HepG2 (cell line): ENCODE data around the gene CLDN11. TPM values are rescaled to one million over a fixed set of nuclear protein-coding genes. Genes with fewer than 3 reads are reported as not detected.

Source experiments
- FOXK2 ChIP-seq: fragments of 450-650 bp; IDR thresholded peaks from 2 replicates; pipeline ENCODE4 v1.6.1; 2016
- FOXO1 ChIP-seq: sonication (generic); formaldehyde crosslinking; IDR thresholded peaks from 2 replicates; pipeline ENCODE4 v1.4.0; 2020; ENCODE audit warnings: missing genetic modification reagents
- GATAD1 ChIP-seq: IDR thresholded peaks from 2 replicates; pipeline ENCODE4 v1.6.1; 2016; ENCODE audit warnings: missing genetic modification reagents, missing compliant biosample characterization
- MTA1 ChIP-seq: sonication (generic); formaldehyde crosslinking; IDR thresholded peaks from 2 replicates; pipeline ENCODE4 v1.4.0; 2020; ENCODE audit warnings: missing genetic modification reagents, mild to moderate bottlenecking, borderline replicate concordance
- PAX8 ChIP-seq: sonication (generic); formaldehyde crosslinking; IDR thresholded peaks from 2 replicates; pipeline ENCODE4 v1.8.0; 2022; ENCODE audit warnings: mild to moderate bottlenecking, missing genetic modification reagents, borderline replicate concordance
- RFX3 ChIP-seq: IDR thresholded peaks from 2 replicates; pipeline ENCODE4 v1.6.1; 2016; ENCODE audit warnings: missing biosample characterization, missing genetic modification reagents
- SRSF4 ChIP-seq: fragments of 200-400 bp; formaldehyde crosslinking; IDR thresholded peaks from one replicate; pipeline ENCODE4 v1.6.1; 2018; ENCODE audit warnings: mild to moderate bottlenecking, low read depth, low read length, moderate library complexity; ENCODE audit not compliant: poor library complexity, severe bottlenecking
- SSRP1 ChIP-seq: IDR thresholded peaks from 2 replicates; pipeline ENCODE4 v1.6.1; 2016; ENCODE audit warnings: control low read depth
- ZNF136 ChIP-seq: sonication (generic); formaldehyde crosslinking; IDR thresholded peaks from 2 replicates; pipeline ENCODE4 v1.8.1; 2022; ENCODE audit warnings: low read depth, mild to moderate bottlenecking, moderate library complexity, missing genetic modification reagents
- ZNF232 ChIP-seq: sonication (generic); formaldehyde crosslinking; IDR thresholded peaks from 2 replicates; pipeline ENCODE4 v1.4.0; 2020; ENCODE audit warnings: missing genetic modification reagents, borderline replicate concordance
- ZNF33A ChIP-seq: sonication (generic); formaldehyde crosslinking; IDR thresholded peaks from 2 replicates; pipeline ENCODE4 v1.5.1; 2020; ENCODE audit warnings: missing genetic modification reagents, mild to moderate bottlenecking, moderate library complexity, borderline replicate concordance
- ZNF543 ChIP-seq: sonication (generic); formaldehyde crosslinking; IDR thresholded peaks from 2 replicates; pipeline ENCODE4 v1.4.0; 2020; ENCODE audit warnings: mild to moderate bottlenecking, missing genetic modification reagents
- ZNF549 ChIP-seq: sonication (generic); formaldehyde crosslinking; IDR thresholded peaks from 2 replicates; pipeline ENCODE4 v1.5.0; 2020; ENCODE audit warnings: missing genetic modification reagents
- ZNF616 ChIP-seq: sonication (generic); formaldehyde crosslinking; IDR thresholded peaks from 2 replicates; pipeline ENCODE4 v1.5.0; 2020; ENCODE audit warnings: low read depth, mild to moderate bottlenecking, missing genetic modification reagents
- polyA plus RNA-seq, 8 experiments: library from polyadenylated mRNA; depleted of rRNA in 3 of 8; stranded (reverse) in 7 of 8; unstranded in 1 of 8; fragments of >200 nt; fragmentation: Illumina TruSeq in 4 of 8; extraction: Trizol in 4 of 8; gene quantifications; 2 replicates each; pipeline versions ENCODE4 v1.2.1 to v1.2.3, GENCODE V29; 2011 to 2016; ENCODE audit warnings: low read depth in 4 of 8, missing spikeins in 1 of 8, mixed read lengths in 1 of 8; ENCODE audit not compliant: insufficient read depth in 1 of 8
- total RNA-seq, 5 experiments: library from RNA; depleted of rRNA; stranded (reverse); fragments of >200 nt; fragmentation: Illumina TruSeq; extraction: Trizol; gene quantifications; 2 replicates each; pipeline ENCODE4 v1.2.3, GENCODE V29; 2016; ENCODE audit warnings: low read depth in 1 of 5
- TF ChIP-seq, protein P1 (sequence below): sonication (generic); formaldehyde crosslinking; IDR thresholded peaks from 2 replicates; pipeline ENCODE4 v1.4.0; 2020; ENCODE audit warnings: missing genetic modification reagents
- TF ChIP-seq, protein P2 (sequence below): sonication (generic); formaldehyde crosslinking; IDR thresholded peaks from 2 replicates; pipeline ENCODE4 v1.8.0; 2022; ENCODE audit warnings: mild to moderate bottlenecking, missing genetic modification reagents, moderate library complexity
- TF ChIP-seq, protein P3 (sequence below): sonication (generic); formaldehyde crosslinking; conservative IDR thresholded peaks from 2 replicates; pipeline ENCODE4 v1.4.0; 2020; ENCODE audit warnings: missing genetic modification reagents
- TF ChIP-seq, protein P4 (sequence below): IDR thresholded peaks from 2 replicates; pipeline ENCODE4 v1.6.1; 2016; ENCODE audit warnings: low read depth, missing genetic modification reagents, missing compliant biosample characterization
- TF ChIP-seq, protein P5 (sequence below): sonication (generic); formaldehyde crosslinking; IDR thresholded peaks from 2 replicates; pipeline ENCODE4 v1.5.0; 2020; ENCODE audit warnings: missing genetic modification reagents

CLDN11 gene
- total and polyA plus RNA-seq, 2 of the 13 experiments (the other 11 are each of a cell fraction or from before 2014, with no cell fraction given), result 4.2 to 4.9 TPM

DNA sequence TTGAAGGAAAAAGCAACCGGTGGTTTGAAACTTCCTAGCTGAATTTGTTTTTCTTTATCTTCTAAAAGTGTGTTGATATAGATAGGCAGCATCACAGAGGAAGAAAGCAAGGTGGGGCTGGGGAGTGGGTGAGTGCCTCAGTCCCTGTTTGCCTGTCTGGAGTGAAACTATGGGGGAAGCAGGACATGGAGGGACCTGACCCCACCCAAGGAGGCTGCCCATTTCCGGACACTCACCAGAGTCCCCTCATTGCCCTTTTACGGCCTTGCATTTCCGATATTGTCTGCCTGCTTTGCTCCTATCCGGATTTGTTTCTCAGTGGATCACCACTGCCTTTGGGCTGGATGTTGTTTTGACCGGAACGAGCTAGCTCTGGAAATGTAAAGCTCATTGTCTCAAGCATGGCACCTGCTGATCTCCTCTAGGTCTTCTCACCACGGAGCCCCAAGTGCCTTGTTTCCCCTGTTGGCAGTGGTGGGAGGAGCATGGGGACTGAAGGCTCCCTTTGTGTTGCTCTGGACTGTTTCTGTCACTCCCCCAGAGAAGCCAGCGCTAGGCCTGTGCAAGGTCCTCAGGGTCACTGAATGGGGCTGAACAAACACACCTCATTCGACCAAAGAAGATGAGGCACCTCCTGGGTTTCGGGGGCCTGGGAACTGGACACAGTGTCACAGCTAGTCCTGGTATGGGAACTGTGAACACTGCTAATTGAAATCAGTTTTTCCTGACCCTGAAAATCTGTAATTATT lies 7.0 kb downstream of the CLDN11 start (continued):
- TF ChIP-seq ZNF549 (no peak), ZNF543 (CRISPR knock-in tag) (no peak), SRSF4 (no peak), GATAD1 (CRISPR knock-in tag) (peak; percentile 37; the same call in 1 of the 2 replicates), ZNF33A (CRISPR knock-in tag) (0 out of 2 replicates have a peak, but pooled peaks have one; percentile 36), FOXK2 (peak; percentile 60; the same call in 1 of the 2 replicates), MTA1 (peak; percentile 78; the same call in 1 of the 2 replicates), ZNF616 (0 out of 2 replicates have a peak, but pooled peaks have one; percentile 40), RFX3 (CRISPR knock-in tag) (no peak), PAX8 (CRISPR knock-in tag) (no peak), FOXO1 (CRISPR knock-in tag) (peak; percentile 77), SSRP1 (CRISPR knock-in tag) (peak; percentile 63; the same call in 1 of the 2 replicates), ZNF136 (CRISPR knock-in tag) (no peak), ZNF232 (0 out of 2 replicates have a peak, but pooled peaks have one; percentile 16)
- TF ChIP-seq, protein P1, sequence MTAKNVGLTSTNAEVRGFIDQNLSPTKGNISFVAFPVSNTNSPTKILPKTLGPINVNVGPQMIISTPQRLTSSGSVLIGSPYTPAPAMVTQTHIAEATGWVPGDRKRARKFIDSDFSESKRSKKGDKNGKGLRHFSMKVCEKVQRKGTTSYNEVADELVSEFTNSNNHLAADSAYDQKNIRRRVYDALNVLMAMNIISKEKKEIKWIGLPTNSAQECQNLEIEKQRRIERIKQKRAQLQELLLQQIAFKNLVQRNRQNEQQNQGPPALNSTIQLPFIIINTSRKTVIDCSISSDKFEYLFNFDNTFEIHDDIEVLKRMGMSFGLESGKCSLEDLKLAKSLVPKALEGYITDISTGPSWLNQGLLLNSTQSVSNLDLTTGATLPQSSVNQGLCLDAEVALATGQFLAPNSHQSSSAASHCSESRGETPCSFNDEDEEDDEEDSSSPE, result no peak
- TF ChIP-seq, protein P2, sequence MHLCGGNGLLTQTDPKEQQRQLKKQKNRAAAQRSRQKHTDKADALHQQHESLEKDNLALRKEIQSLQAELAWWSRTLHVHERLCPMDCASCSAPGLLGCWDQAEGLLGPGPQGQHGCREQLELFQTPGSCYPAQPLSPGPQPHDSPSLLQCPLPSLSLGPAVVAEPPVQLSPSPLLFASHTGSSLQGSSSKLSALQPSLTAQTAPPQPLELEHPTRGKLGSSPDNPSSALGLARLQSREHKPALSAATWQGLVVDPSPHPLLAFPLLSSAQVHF, result no peak
- TF ChIP-seq, protein P3, sequence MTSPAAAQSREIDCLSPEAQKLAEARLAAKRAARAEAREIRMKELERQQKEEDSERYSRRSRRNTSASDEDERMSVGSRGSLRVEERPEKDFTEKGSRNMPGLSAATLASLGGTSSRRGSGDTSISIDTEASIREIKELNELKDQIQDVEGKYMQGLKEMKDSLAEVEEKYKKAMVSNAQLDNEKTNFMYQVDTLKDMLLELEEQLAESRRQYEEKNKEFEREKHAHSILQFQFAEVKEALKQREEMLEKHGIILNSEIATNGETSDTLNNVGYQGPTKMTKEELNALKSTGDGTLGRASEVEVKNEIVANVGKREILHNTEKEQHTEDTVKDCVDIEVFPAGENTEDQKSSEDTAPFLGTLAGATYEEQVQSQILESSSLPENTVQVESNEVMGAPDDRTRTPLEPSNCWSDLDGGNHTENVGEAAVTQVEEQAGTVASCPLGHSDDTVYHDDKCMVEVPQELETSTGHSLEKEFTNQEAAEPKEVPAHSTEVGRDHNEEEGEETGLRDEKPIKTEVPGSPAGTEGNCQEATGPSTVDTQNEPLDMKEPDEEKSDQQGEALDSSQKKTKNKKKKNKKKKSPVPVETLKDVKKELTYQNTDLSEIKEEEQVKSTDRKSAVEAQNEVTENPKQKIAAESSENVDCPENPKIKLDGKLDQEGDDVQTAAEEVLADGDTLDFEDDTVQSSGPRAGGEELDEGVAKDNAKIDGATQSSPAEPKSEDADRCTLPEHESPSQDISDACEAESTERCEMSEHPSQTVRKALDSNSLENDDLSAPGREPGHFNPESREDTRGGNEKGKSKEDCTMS (CRISPR knock-in tag), result no peak
- TF ChIP-seq, protein P4, sequence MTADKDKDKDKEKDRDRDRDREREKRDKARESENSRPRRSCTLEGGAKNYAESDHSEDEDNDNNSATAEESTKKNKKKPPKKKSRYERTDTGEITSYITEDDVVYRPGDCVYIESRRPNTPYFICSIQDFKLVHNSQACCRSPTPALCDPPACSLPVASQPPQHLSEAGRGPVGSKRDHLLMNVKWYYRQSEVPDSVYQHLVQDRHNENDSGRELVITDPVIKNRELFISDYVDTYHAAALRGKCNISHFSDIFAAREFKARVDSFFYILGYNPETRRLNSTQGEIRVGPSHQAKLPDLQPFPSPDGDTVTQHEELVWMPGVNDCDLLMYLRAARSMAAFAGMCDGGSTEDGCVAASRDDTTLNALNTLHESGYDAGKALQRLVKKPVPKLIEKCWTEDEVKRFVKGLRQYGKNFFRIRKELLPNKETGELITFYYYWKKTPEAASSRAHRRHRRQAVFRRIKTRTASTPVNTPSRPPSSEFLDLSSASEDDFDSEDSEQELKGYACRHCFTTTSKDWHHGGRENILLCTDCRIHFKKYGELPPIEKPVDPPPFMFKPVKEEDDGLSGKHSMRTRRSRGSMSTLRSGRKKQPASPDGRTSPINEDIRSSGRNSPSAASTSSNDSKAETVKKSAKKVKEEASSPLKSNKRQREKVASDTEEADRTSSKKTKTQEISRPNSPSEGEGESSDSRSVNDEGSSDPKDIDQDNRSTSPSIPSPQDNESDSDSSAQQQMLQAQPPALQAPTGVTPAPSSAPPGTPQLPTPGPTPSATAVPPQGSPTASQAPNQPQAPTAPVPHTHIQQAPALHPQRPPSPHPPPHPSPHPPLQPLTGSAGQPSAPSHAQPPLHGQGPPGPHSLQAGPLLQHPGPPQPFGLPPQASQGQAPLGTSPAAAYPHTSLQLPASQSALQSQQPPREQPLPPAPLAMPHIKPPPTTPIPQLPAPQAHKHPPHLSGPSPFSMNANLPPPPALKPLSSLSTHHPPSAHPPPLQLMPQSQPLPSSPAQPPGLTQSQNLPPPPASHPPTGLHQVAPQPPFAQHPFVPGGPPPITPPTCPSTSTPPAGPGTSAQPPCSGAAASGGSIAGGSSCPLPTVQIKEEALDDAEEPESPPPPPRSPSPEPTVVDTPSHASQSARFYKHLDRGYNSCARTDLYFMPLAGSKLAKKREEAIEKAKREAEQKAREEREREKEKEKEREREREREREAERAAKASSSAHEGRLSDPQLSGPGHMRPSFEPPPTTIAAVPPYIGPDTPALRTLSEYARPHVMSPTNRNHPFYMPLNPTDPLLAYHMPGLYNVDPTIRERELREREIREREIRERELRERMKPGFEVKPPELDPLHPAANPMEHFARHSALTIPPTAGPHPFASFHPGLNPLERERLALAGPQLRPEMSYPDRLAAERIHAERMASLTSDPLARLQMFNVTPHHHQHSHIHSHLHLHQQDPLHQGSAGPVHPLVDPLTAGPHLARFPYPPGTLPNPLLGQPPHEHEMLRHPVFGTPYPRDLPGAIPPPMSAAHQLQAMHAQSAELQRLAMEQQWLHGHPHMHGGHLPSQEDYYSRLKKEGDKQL, result no peak
- TF ChIP-seq, protein P5, sequence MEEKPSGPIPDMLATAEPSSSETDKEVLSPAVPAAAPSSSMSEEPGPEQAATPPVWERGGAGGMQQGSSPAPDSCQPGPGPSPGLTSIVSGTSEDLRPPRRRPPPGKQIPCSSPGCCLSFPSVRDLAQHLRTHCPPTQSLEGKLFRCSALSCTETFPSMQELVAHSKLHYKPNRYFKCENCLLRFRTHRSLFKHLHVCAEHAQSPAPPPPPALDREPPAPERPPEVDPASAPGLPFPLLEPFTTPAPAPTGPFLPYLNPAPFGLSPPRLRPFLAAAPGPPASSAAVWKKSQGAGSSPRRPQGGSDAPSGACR (CRISPR knock-in tag), result no peak
